ENCODE results near the gene CLDN11.

Gene CLDN11

DNA sequence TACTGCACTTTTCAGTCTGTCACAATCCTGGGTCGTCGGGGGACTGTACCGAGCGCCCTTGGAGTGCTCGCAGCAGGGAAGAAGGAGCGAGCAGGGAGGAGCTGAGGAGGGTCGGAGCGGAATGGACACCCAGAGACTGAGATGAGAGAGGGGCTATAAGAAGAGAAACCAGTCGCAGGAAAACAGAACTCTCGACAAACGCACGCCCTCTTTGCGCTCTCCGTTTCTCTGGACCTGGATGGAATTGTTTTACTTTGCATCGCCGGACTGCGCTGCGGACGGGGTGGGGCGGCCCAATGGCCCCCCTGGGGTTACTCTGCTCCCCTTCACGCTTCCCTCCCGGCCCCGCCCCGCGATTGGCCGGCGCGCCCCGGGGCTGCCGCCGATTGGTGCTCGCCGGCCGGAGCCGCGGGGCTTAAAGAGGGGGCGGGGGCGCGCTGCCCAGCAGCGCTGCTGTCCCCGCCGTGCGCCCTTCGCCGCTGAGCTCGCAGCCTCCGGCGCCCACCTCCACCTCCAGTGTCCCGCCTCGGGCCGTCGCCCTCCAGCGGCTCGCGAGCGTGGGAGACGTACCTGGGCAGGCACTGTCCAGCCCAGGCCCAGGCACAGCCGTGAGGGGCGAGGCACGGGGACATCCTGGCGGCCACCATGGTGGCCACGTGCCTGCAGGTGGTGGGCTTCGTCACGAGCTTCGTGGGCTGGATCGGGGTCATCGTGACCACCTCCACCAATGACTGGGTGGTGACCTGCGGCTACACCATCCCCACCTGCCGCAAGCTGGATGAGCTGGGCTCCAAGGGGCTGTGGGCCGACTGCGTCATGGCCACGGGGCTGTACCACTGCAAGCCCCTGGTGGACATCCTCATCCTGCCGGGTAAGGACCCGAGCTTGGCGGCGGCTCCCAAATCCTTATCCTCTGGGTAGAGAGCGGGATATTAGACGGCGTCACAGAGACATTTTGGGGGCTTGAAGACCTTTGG lies at the start of gene CLDN11:
TSS of gene CLDN11 (plus strand) at position 447 of the 977 bp plus-strand sequence. CDS start at position 646, 199 bp downstream.
- peak; percentile 89 for DNase-seq (ENCODE audit: low spot score)

- no peak for DNase-seq (ENCODE audit: low spot score)
Measured at GRCh38 chr3:170368921-170369320, 49.7 kb upstream of the CLDN11 start.

DNA sequence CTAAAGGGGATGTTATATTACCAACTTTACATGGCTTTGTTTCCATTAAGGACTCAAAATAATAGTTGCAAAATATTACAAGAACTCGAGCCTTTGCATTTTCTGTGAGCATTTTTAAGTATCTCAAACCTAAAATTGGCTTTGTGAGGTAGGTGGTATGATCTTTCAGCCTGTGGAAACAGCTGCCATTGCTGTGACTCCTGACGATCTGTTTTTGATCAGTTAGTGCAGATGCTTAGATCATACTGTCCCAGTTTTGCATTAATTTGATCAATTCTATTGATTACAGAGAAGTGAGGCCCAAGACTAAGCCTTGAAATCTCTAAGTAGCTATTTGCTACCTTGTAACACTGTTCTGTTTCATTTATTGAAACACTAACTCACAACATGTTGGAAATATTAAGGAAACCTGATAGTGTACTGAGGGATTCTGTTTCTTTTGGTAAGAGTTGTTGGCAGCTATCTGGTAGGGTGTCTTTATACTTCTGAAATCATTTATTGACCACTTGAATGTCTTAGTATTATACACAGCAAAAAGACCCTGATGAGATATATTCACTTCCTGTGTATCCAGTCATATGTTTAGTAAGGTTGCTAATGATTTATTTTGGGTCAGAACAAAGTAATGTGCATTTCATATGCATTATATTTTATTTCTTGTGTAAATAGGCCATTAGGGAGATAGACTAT lies 46.3 kb upstream of the CLDN11 start:
- DNase-seq (ENCODE audit: low spot score) = no peak

DNA sequence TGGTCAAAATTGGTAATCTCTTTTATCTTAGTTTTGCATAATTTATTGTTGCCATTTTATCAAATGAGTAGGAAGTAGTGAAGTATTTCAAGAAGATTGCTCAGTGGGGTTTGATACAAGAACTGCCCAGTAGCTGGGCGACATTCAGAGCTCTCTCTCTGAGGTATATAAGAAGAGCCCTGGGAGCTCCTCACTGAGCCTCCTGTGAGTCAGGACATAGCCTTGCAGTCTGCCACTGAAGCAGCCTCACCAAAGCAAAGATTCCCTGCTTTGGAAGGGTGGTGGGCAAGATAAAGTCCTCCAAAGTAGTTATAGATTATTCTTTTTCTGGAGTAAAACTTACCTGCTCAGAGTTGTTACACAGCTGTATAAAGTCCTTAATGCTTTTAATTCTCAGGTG lies 35.1 kb upstream of the CLDN11 start:
- DNase-seq (ENCODE audit: low spot score) = peak; percentile 41

DNA sequence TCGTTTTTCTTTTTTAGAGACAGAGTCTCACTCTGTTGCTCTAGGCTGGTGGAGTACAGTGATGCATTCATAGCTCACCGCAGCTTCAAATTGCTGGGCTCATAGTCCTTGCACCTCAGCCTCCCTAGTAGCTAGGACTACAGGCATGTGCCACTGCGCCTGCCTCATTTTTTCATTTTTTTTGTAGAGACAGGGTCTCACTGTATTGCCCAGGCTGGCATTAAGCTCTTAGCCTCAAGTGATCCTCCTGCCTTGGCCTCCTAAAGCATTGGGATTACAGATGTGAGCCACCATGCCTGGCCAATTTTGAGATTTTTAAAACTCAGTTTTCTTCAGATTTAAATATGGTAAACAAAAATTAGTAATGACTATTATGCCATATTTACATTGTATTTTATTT lies 32.2 kb upstream of the CLDN11 start:
- DNase-seq (ENCODE audit: low spot score) = no peak

DNA sequence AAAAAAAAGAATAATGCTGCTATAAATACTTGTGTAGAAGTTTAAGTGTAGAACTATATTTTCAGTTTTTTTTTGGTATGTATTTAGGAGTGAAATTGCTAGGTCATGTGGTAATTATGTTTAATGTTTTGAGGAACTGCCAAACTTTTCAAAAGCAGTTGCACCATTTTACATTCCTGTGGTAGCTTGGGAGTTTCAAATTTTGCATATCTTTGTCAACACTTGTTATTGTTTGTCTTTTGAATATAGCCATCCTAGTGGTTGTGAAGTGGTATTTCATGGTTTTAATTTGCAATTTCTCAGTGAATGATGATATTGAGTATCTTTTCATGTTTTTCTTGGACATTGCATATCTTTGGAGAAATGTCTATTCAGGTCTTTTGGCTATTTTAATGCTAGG lies 30.7 kb upstream of the CLDN11 start:
- DNase-seq (ENCODE audit: low spot score) = no peak

- DNase-seq (ENCODE audit: low spot score) = no peak
Measured at GRCh38 chr3:170391108-170391507, 27.6 kb upstream of the CLDN11 start.

GRCh38 chr3:170397685-170398084 lies 21.0 kb upstream of the CLDN11 start:
- DNase-seq (ENCODE audit: low spot score) = no peak

- no peak for DNase-seq (ENCODE audit: low spot score)
Measured at GRCh38 chr3:170405101-170405500, 13.6 kb upstream of the CLDN11 start.

GRCh38 chr3:170410428-170411029 lies 8.1 kb upstream of the CLDN11 start:
- DNase-seq (ENCODE audit: low spot score) = no peak

DNA sequence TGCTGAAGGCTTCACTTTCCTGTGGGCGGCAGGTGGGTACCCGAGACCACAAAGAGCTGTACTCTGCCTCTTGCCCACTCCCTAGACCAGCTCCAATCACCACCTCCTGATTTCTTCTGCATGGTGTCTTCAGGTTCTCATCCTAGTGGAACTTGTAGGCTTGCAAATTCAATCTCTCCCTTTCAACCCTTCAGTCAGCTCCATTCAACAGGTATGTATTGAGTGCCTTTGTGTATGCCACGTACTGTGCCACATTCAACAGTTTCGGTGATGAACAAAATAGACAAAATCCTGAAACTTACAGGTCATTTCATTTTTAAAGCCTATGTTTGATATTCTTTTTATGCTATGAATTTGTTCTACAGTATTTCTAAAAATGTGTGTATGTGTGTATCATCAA lies 5.4 kb upstream of the CLDN11 start:
- no peak for DNase-seq (ENCODE audit: low spot score)

DNA sequence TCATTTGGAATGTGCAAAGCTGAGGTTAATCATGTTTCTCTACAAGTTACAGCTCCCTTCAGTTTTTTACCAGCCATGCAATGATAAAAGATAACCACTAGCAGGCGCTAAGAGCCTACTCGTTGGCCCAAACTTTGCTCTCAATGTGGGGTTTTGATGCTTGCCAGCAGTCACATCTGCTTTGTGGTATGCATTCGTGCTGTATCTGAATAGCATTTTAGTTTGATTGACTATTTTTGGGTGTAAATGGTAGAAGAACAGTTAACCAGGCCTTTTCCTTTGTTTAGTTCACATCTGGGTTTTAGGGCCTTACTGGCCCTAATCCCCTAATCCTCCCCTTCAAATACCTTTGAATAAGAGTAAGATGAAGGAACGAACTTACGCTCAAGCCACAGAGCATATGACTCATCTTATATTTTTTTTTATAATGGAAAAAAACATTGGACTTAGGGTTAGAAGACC lies 4.4 kb upstream of the CLDN11 start:
- peak; percentile 75 for DNase-seq (ENCODE audit: low spot score)

GRCh38 chr3:170417090-170417489 lies 1.6 kb upstream of the CLDN11 start:
- DNase-seq (ENCODE audit: low spot score) = no peak

DNA sequence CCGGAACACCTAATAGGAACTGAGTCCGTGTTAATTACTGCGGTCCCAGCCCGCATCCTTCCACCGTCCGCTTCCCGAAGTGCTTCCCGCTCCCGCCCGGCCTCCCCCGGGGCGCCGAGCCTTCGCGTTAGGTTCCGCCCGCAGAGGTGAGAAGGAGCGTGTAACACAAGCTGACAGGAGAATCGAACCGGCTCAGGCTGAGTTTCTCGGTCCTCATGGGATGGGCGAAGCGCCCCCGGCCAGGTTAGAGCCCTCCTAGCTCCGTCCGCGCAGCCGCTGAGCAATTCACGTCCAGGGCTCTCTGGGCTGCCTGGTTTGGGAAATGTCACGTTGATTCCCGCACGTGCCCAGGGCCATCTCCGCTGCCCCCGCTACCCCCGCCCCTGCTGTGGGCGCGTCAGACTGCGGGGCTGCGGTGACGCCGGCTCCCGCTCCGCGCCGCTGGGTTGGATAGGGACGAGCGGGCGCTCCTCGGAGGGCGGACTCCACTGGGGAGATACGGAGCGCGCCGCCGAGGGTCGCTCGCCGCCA lies 954 bp downstream of the CLDN11 start:
- DNase-seq (ENCODE audit: low spot score) = no peak

DNA sequence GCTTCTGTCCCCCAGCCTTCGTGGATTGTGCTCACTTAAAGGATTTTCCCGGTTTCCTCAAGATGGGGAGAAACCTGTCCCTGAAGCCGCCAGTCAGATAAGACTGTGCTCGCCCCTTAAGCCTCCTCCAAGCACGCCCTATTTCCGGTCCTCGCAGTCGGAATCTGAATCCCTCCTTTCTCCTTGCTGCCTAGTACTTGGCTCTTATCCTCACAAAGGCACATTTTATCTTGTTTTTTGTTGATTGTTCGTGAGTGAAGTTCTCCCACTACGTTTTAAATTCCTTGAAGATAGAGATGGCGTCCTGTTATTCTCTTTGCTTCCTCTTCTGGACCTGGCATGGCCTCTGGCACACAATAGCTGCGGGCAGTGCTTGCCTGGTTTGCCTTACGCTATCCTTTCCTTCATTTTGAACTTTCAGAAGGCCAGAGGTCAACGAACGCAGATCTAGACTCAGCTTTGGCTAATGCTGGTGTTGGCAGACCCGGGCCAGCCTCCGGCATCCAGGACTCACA lies 1.7 kb downstream of the CLDN11 start:
- no peak for DNase-seq (ENCODE audit: low spot score)

GRCh38 chr3:170421111-170421641 lies 2.5 kb downstream of the CLDN11 start:
- peak; percentile 49 for DNase-seq (ENCODE audit: low spot score)

DNA sequence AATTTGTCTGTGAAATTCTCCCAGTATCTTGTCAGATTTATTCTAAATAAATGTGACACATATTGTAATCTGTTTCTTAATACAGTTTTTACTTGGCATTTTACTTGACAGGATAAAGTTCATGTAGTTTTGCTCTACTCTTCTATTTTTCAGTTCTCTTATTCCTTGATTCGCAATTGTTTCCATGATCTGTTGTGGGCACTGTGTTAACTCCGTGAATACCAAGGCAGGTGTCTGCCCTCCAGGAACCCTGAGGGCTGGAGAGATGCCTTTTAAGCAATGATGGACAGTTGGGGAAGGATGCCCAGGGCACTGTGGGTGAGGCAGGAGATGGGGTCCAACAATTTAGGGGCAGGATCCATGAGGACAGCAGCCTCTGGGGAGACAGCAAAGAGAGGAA lies 3.1 kb downstream of the CLDN11 start:
- DNase-seq (ENCODE audit: low spot score) = no peak

- DNase-seq (ENCODE audit: low spot score) = no peak
Measured at GRCh38 chr3:170423001-170423615, 4.4 kb downstream of the CLDN11 start.

DNA sequence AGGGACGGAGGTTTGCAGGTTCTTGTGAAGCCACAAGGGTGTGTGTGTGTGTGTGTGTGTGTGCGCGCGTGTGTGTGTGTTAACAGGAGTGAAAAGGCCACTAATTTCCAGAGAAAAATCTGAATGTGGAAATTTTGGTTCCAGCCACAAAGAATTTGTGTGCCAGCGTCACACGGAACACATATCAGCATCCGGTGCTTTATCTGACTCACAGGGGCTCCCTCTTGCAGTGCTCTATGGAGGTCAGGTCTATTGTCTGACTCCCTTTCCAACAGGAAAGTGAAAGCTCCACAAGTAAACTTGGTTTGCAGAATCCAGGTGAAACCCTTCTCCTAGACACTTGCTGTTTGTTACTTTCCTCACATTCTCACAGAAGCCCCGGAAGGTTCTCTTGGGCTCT lies 6.2 kb downstream of the CLDN11 start:
- no peak for DNase-seq (ENCODE audit: low spot score)

DNA sequence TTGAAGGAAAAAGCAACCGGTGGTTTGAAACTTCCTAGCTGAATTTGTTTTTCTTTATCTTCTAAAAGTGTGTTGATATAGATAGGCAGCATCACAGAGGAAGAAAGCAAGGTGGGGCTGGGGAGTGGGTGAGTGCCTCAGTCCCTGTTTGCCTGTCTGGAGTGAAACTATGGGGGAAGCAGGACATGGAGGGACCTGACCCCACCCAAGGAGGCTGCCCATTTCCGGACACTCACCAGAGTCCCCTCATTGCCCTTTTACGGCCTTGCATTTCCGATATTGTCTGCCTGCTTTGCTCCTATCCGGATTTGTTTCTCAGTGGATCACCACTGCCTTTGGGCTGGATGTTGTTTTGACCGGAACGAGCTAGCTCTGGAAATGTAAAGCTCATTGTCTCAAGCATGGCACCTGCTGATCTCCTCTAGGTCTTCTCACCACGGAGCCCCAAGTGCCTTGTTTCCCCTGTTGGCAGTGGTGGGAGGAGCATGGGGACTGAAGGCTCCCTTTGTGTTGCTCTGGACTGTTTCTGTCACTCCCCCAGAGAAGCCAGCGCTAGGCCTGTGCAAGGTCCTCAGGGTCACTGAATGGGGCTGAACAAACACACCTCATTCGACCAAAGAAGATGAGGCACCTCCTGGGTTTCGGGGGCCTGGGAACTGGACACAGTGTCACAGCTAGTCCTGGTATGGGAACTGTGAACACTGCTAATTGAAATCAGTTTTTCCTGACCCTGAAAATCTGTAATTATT lies 7.0 kb downstream of the CLDN11 start:
- DNase-seq (ENCODE audit: low spot score) = no peak

Measured in AG08396 (cell line).